Caco-2 (cell line): ENCODE measurements around the gene SNCG. TPM values are rescaled to one million over a fixed set of nuclear protein-coding genes. Genes with fewer than 3 reads are reported as not detected.
"Not testable (repeated sequence)": the region's sequence is repeated elsewhere in the genome, so short reads cannot be mapped to it uniquely, and the experiment has no call there.

Source experiments
- BruUV-seq: library from RNA; stranded (reverse); fragments of 400-500 nt; replicated peaks from 2 replicates; lab custom pipeline; 2021; lab: Mats Ljungman, UMichigan
- CTCF ChIA-PET: fragments of 300-600 bp; sonication (Branson Sonifier 250); formaldehyde crosslinking; loops from one replicate; lab custom pipeline; 2022; ENCODE audit warnings: antibody characterized with exemption; lab: Charles Lee
- POLR2A ChIA-PET: fragments of 300-600 bp; sonication (Branson Sonifier 250); formaldehyde crosslinking; loops from one replicate; lab custom pipeline; 2022; ENCODE audit warnings: antibody characterized with exemption; lab: Charles Lee
- DNase-seq, 2 experiments: peaks; one replicate each; pipeline versions ENCODE4 v3.0.0 to v3.0.0-alpha.2; 2020 to 2022
- H3K27me3 ChIP-seq: replicated peaks from 2 replicates; pipeline ENCODE4 v1.6.0; 2011; ENCODE audit warnings: low read length; ENCODE audit not compliant: control insufficient read depth, insufficient read depth
- H3K36me3 ChIP-seq: 2 replicates; pipeline ENCODE4 v1.5.1; 2011; ENCODE audit warnings: low read length; ENCODE audit not compliant: control insufficient read depth, insufficient read depth
- H3K4me1 ChIP-seq: fragments of 250-450 bp; sonication (Bioruptor Pico); 2 replicates; pipeline ENCODE4 v1.5.1; 2020; ENCODE audit warnings: mild to moderate bottlenecking
- H3K4me3 ChIP-seq: 2 replicates; pipeline ENCODE4 v1.5.1; 2011; ENCODE audit warnings: low read depth, mild to moderate bottlenecking, control low read depth, low read length
- H3K9me3 ChIP-seq: fragments of 250-450 bp; sonication (Bioruptor Pico); 2 replicates; pipeline ENCODE4 v1.5.1; 2020; ENCODE audit warnings: mild to moderate bottlenecking, moderate library complexity
- H3K27ac Mint-ChIP-seq: one replicate; pipeline ENCODE4 v1.8.0; 2022; ENCODE audit warnings: mixed read lengths; ENCODE audit not compliant: unreplicated experiment
- H3K27me3 Mint-ChIP-seq: one replicate; pipeline ENCODE4 v1.8.0; 2022; ENCODE audit warnings: mixed read lengths; ENCODE audit not compliant: insufficient read depth, unreplicated experiment
- H3K36me3 Mint-ChIP-seq: one replicate; pipeline ENCODE4 v1.8.0; 2022; ENCODE audit warnings: mild to moderate bottlenecking, mixed read lengths; ENCODE audit not compliant: insufficient read depth, unreplicated experiment
- H3K4me1 Mint-ChIP-seq: one replicate; pipeline ENCODE4 v1.8.0; 2022; ENCODE audit warnings: low read depth, mixed read lengths; ENCODE audit not compliant: unreplicated experiment
- H3K4me3 Mint-ChIP-seq: one replicate; pipeline ENCODE4 v1.8.0; 2022; ENCODE audit warnings: mild to moderate bottlenecking, moderate library complexity, mixed read lengths; ENCODE audit not compliant: unreplicated experiment
- H3K9me3 Mint-ChIP-seq: one replicate; pipeline ENCODE4 v1.8.0; 2022; ENCODE audit warnings: mixed read lengths; ENCODE audit not compliant: unreplicated experiment
- CTCF ChIP-seq, 2 experiments: fragments of 200-600 bp in 1 of 2; IDR thresholded peaks; 1 replicate in 1 of 2; 2 replicates in 1 of 2; pipeline versions ENCODE4 v1.5.1 to v1.8.0; 2011 to 2022; ENCODE audit warnings: antibody characterized with exemption in 1 of 2, control low read depth in 1 of 2, inconsistent platforms in 1 of 2, low read depth in 1 of 2, low read length in 1 of 2, mild to moderate bottlenecking in 1 of 2, moderate library complexity in 1 of 2; ENCODE audit not compliant: insufficient read depth in 1 of 2, severe bottlenecking in 1 of 2, unreplicated experiment in 1 of 2
- intact Hi-C: fragments of 100-400 bp; cut with micrococcal nuclease; formaldehyde crosslinking; loops from one replicate; pipeline ENCODE4 v1.10.0; 2022; ENCODE audit not compliant: unreplicated experiment
- total RNA-seq: library from RNA; stranded (reverse); gene quantifications from 2 replicates; pipeline ENCODE4 v1.2.3, GENCODE V29; 2022

The SNCG gene
- total RNA-seq, 1 experiment from 2014 or later: 0.45 TPM

GRCh38 chr10:86981716-86982115 is 23.3 kb downstream of the SNCG start:
- ChIA-PET CTCF (no interaction called here), POLR2A (no interaction called here)
- no peak for TF ChIP-seq CTCF (IDR thresholded peaks at IDR 0.05; ENCODE audit: insufficient read depth in 1 of 2, low read depth in 1 of 2, low read length in 1 of 2, severe bottlenecking in 1 of 2, unreplicated experiment in 1 of 2)
- no peaks in the 10 kb centered on the region for H3K9me3 ChIP-seq
- no peak for DNase-seq
- H3K9me3 Mint-ChIP-seq: no peaks in the 10 kb centered on the region
- no peak overlapping the region for H3K27ac Mint-ChIP-seq
- H3K4me1 ChIP-seq: peaks cover 5% of the 10 kb centered on the region
- H3K27me3 Mint-ChIP-seq: no peaks in the 10 kb centered on the region
- BruUV-seq: no TSS peak
- H3K36me3 ChIP-seq: no peaks in the 10 kb centered on the region
- no peak overlapping the region for H3K4me3 Mint-ChIP-seq
- no peaks in the 10 kb centered on the region for H3K36me3 Mint-ChIP-seq
- H3K4me3 ChIP-seq: no peak overlapping the region
- peaks cover 22% of the 10 kb centered on the region for H3K4me1 Mint-ChIP-seq
- H3K27me3 ChIP-seq: no peaks in the 10 kb centered on the region
- intact Hi-C loops: no loop called here

GRCh38 chr10:86984498-86984897 is 26.1 kb downstream of the SNCG start:
- H3K36me3 Mint-ChIP-seq, H3K4me1 Mint-ChIP-seq, BruUV-seq, DNase-seq, H3K36me3 ChIP-seq, H3K4me3 ChIP-seq, H3K4me3 Mint-ChIP-seq, H3K27me3 Mint-ChIP-seq, H3K9me3 Mint-ChIP-seq, H3K9me3 ChIP-seq, H3K27me3 ChIP-seq, intact Hi-C loops, H3K27ac Mint-ChIP-seq, POLR2A ChIA-PET, H3K4me1 ChIP-seq, CTCF ChIA-PET: not testable (repeated sequence)

GRCh38 chr10:86988520-86988919 is 30.1 kb downstream of the SNCG start:
- no peaks in the 10 kb centered on the region for H3K9me3 Mint-ChIP-seq
- H3K27me3 Mint-ChIP-seq: no peaks in the 10 kb centered on the region
- no peaks in the 10 kb centered on the region for H3K4me1 Mint-ChIP-seq
- Histone ChIP-seq H3K9me3 (no peaks in the 10 kb centered on the region), H3K27me3 (no peaks in the 10 kb centered on the region), H3K36me3 (no peaks in the 10 kb centered on the region), H3K4me1 (no peaks in the 10 kb centered on the region), H3K4me3 (no peak overlapping the region)
- no peak overlapping the region for H3K4me3 Mint-ChIP-seq
- no peak for TF ChIP-seq CTCF (IDR thresholded peaks at IDR 0.05; ENCODE audit: insufficient read depth in 1 of 2, low read depth in 1 of 2, low read length in 1 of 2, severe bottlenecking in 1 of 2, unreplicated experiment in 1 of 2)
- intact Hi-C loops: no loop called here
- BruUV-seq: no TSS peak
- no peaks in the 10 kb centered on the region for H3K36me3 Mint-ChIP-seq
- no peak for DNase-seq
- no peak overlapping the region for H3K27ac Mint-ChIP-seq
- POLR2A ChIA-PET: no interaction called here
- CTCF ChIA-PET: no interaction called here

GRCh38 chr10:86991362-86991761 is 33.0 kb downstream of the SNCG start:
- H3K4me3 ChIP-seq, H3K4me1 Mint-ChIP-seq, CTCF ChIA-PET, H3K36me3 Mint-ChIP-seq, H3K27ac Mint-ChIP-seq, POLR2A ChIA-PET, BruUV-seq, H3K27me3 ChIP-seq, intact Hi-C loops, H3K27me3 Mint-ChIP-seq, H3K9me3 Mint-ChIP-seq, H3K4me3 Mint-ChIP-seq, DNase-seq, H3K36me3 ChIP-seq, H3K4me1 ChIP-seq, H3K9me3 ChIP-seq: not testable (repeated sequence)
